Hematopoietic multipotent progenitor cell treated with erythropoietin and hydrocortisone succinate and interleukin-3 and kit ligand, for 6 days (in vitro differentiated cells): ENCODE measurements around the gene DMAC1.

Experiments used
- DNase-seq: peaks from one replicate; pipeline ENCODE4 v3.0.0-alpha.2; 2015

Gene DMAC1

DNA sequence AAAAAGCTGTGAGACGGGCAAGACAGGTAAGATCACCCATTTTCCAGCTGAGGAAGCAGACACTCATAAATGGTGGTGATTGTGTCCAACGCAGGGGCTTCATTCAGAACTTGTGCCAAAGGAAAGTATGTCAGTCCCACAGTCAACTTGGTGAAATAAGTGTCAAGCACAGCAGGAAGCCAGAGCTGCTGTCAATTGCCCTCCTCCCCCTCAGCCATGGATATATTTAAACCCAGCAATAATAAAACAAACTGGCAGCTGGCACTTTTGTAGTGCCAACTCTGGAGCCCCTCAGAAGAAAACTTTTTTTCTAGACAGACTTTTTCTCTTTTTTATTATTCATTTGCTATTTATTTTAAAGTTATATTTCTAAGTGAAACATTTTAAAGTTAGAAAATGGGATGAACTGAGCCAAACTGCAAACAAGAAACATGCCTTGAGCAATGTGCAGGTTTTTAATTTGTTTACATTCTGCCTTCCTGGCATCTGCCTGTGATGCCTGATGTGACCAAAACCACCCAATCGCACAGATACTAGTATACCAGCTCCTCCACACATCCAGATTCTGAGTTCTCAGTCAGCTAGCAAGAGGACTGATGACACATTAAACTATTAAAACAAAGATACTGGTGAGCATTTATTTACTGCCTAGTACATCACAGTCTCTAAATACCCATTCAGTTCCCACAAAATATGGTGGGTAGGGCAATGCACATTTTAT lies 17.0 kb downstream of the DMAC1 start:
- DNase-seq, result no peak

DNA sequence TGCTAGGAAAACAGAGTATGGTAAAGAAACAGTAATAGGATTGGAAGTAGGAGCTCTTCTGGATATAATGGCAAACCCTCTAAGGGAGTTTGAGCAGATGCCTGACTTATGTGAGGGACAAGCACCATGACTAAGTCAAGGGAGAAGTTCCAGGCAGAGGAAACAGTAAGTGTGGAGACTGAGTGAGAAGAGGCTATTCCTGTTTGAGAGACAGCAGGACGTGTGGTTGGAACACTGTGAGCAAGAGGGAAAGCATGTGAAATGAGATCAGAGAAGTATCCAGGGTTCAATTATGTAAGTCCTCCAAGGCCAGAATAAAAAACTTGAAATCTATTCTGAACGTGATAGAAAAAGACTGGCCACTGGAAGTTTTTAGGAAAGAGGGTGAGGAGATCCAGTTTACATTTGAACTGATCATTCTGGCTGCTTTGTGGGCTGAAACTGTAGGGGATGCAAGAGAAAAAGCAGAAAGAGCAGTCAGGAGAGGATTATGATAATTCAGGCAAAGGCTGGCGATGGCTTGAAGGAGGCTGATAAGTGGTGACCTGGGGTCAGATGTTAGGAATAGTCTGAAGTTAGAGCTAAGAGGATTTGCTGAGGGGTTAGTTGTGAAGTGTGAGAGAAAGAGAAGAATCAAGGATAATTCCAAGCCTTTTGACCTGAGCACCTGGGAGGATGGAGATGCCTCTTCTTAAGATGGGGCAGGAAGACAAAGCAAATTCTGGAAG lies 19.2 kb downstream of the DMAC1 start:
- no peak for DNase-seq

DNA sequence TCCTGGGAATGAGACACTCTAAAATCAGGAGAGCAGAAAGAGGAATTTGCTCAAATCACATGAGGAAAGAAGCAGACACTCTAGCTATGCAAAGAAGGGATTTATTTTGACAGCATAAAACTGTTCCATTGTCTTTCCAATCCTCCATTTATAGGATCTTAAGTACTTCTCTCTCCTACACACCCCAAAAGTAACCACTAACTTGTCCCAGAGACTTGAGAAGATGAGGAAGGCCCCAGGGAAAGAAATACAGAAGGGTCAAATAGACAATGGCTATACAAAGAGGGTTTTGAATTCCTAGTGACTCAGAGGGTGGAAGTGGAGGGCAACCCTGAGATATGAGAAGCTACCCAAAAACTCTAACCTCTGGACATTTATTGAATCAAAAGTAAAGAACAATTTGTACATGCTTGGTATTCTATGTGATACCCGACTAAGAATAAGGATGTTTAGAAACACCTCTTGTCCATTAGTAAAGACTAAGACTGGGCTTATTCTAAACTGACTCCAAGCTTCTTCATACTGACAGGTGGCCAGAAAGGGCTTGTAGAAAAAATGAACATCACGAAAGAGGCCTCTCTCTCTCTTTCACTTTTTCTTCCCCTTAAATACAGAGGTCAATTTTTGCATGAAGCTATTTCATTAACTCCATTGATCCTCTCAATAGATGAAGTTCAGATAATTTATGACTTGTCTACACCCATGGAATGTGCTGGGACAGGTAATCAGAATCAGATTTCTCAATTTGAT lies 20.6 kb downstream of the DMAC1 start:
- no peak for DNase-seq

DNA sequence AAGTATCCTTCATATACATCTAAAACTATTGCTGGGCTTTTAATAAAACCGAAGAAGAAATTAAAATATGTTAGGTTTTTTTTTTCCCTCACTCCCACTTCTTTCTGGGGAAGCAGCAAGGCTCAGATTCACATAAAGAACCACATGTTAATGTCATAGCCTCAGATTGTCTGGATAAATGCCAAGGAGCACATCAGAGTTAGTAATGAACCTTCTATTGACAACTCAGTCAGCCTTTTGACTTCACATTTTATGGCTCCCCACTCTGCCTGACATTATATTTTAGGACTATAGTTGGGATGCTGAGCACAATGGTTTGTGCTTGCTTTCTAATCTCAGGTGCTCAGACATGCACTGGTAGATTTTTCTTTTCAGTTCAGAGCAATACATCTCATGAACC lies 21.8 kb downstream of the DMAC1 start:
- DNase-seq, result no peak

DNA sequence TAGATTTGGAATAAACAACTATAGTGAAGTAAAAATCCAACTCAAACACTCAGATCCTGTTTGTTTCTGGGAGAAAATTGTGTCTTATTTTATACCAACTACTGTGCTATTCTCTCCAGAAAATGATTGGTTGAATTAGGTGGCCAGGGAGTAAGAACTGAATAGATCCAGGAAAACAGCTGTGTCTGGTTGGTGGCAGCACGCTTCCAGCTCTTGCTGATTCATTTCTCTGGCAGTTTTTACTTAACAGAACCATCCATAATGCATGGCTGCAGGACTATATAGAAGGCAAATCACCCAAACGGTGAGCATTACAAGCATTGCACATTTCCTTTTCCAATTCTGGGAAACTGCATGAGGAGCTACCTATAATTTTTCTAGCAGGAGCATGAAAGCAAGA lies 29.5 kb downstream of the DMAC1 start:
- no peak for DNase-seq

DNA sequence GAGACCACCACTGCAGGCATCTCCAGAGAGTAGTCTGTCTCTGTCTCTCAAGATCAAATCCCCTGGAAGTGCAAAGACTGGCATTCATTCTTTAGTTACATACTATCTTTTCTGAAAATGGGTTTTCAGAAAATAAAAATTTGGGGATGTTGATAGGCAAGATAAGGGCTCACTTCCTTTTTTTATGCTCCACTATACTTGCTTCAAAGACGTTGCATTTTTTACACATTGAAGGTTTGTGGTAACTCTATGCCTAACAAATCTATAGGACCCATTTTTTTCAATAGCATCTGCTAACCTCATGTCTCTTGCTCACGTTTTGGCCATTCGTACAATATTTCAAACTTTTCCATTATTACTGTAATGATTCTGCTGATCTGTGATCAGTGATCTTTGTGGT lies 37.0 kb downstream of the DMAC1 start:
- DNase-seq, result no peak

DNA sequence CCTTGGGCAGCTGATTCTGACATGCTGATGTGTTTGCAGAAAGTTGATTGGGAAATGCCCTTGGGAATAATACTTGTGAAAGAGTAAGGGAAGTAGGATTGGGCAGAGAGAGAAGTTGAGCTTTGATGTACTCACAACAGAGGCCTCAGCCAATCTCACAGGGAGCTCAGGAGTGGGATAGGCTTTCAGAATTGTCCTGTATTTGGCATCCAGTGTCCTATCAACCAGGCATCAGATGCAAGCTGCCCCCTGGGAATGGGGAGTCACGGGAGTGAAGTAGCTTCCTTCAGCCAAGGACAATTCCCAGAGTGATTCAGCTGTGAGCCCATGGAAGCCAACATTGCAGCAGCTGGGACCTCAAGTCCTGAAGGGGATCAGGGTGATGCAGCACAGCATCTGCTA lies 39.6 kb downstream of the DMAC1 start:
- no peak for DNase-seq

DNA sequence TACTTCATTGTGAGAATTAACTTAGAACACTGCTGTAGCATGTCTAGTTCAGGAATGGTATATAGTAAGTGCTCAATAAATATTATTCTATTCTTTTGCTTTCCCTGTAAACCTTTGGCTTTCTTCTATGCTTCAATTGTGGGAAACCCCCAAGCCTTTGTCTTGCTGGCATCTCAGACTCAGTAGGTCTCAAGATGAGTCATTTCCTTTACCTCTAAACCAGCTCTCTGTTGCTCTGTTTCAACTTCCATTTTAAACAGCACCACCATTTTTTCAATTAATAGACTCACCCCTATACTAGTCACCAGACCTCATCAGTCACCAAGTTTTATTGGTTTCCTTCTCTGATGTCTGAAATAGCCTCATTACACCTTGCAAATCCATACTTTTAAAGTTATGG lies 43.5 kb downstream of the DMAC1 start:
- no peak for DNase-seq

DNA sequence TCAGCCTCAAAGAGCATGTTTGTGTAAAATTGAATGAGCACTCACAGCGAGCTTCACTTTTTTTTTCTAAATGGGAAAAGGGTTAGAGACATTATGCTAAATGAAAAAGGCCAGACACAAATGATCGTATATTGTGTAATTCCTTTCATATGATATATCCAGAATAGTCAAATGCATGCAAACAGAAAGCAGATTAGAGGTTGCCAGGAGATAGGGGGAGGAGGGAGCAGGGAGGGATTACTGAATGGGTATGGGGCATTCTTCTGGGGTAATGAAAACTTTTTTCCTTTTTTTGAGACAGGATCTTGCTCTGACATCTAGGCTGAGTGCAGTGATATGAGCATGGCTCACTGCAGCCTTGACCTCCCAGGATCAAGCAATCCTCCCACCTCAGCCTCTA lies 47.1 kb downstream of the DMAC1 start:
- no peak for DNase-seq
